ENCODE measurements around the gene DSCAM. TPM values are rescaled to one million over a fixed set of nuclear protein-coding genes. Genes with fewer than 3 reads are reported as not detected.

The DSCAM gene
- total and polyA plus RNA-seq, 4 donors: 8.2 to 27.7 (median 15.2) TPM

GRCh38 chr21:40534886-40535285, 312.1 kb downstream of the DSCAM start:
- Histone ChIP-seq H3K4me1 (ENCODE audit: control insufficient read depth, insufficient read depth, low read length) (no peaks in the 10 kb centered on the region), H3K9me3 (ENCODE audit: control insufficient read depth, insufficient read depth, low read length) (no peaks in the 10 kb centered on the region), H3K36me3 (ENCODE audit: control insufficient read depth, insufficient read depth, low read length) (no peaks in the 10 kb centered on the region), H3K27ac (ENCODE audit: low read depth, low read length) (no peak overlapping the region), H3K27me3 (ENCODE audit: control insufficient read depth, insufficient read depth, low read length) (no peaks in the 10 kb centered on the region), H3K4me3 (ENCODE audit: low read depth, low read length) (no peak overlapping the region)
- DNase-seq (ENCODE audit: low read depth in 4 of 6, low spot score in 6 of 6): no peak
- WGBS (ENCODE audit: insufficient coverage): no CpG with 5 or more reads among the region's 1 CpG

GRCh38 chr21:40531431-40532110, 315.4 kb downstream of the DSCAM start:
- H3K27me3 ChIP-seq (ENCODE audit: control insufficient read depth, insufficient read depth, low read length): no peaks in the 10 kb centered on the region
- no peaks in the 10 kb centered on the region for H3K4me1 ChIP-seq (ENCODE audit: control insufficient read depth, insufficient read depth, low read length)
- WGBS (ENCODE audit: insufficient coverage): no CpG with 5 or more reads among the region's 4 CpGs
- no peaks in the 10 kb centered on the region for H3K36me3 ChIP-seq (ENCODE audit: control insufficient read depth, insufficient read depth, low read length)
- peaks cover 1% of the 10 kb centered on the region for H3K9me3 ChIP-seq (ENCODE audit: control insufficient read depth, insufficient read depth, low read length)
- no peak for DNase-seq (ENCODE audit: low read depth in 4 of 6, low spot score in 6 of 6)
- no peak overlapping the region for H3K4me3 ChIP-seq (ENCODE audit: low read depth, low read length)
- H3K27ac ChIP-seq (ENCODE audit: low read depth, low read length): no peak overlapping the region

GRCh38 chr21:40531016-40531415, 315.9 kb downstream of the DSCAM start:
- no peaks in the 10 kb centered on the region for H3K36me3 ChIP-seq (ENCODE audit: control insufficient read depth, insufficient read depth, low read length)
- peaks cover 1% of the 10 kb centered on the region for H3K9me3 ChIP-seq (ENCODE audit: control insufficient read depth, insufficient read depth, low read length)
- H3K27me3 ChIP-seq (ENCODE audit: control insufficient read depth, insufficient read depth, low read length): no peaks in the 10 kb centered on the region
- DNase-seq (ENCODE audit: low read depth in 4 of 6, low spot score in 6 of 6): no peak
- no peaks in the 10 kb centered on the region for H3K4me1 ChIP-seq (ENCODE audit: control insufficient read depth, insufficient read depth, low read length)
- no peak overlapping the region for H3K27ac ChIP-seq (ENCODE audit: low read depth, low read length)
- WGBS (ENCODE audit: insufficient coverage): 93% methylated on average over 10 of the region's 10 CpGs
- no peak overlapping the region for H3K4me3 ChIP-seq (ENCODE audit: low read depth, low read length)

- Histone ChIP-seq H3K27ac (ENCODE audit: low read depth, low read length) (no peak overlapping the region), H3K4me1 (ENCODE audit: control insufficient read depth, insufficient read depth, low read length) (peaks cover 5% of the 10 kb centered on the region), H3K4me3 (ENCODE audit: low read depth, low read length) (no peak overlapping the region), H3K36me3 (ENCODE audit: control insufficient read depth, insufficient read depth, low read length) (no peaks in the 10 kb centered on the region), H3K9me3 (ENCODE audit: control insufficient read depth, insufficient read depth, low read length) (no peaks in the 10 kb centered on the region), H3K27me3 (ENCODE audit: control insufficient read depth, insufficient read depth, low read length) (no peaks in the 10 kb centered on the region)
- no peak for DNase-seq (ENCODE audit: low read depth in 4 of 6, low spot score in 6 of 6)
Measured at GRCh38 chr21:40517646-40518045, 329.3 kb downstream of the DSCAM start.

- WGBS (ENCODE audit: insufficient coverage): 11% methylated on average over 7 of the region's 8 CpGs
- no peaks in the 10 kb centered on the region for H3K9me3 ChIP-seq (ENCODE audit: control insufficient read depth, insufficient read depth, low read length)
- H3K27ac ChIP-seq (ENCODE audit: low read depth, low read length): no peak overlapping the region
- no peaks in the 10 kb centered on the region for H3K27me3 ChIP-seq (ENCODE audit: control insufficient read depth, insufficient read depth, low read length)
- H3K4me3 ChIP-seq (ENCODE audit: low read depth, low read length): no peak overlapping the region
- no peaks in the 10 kb centered on the region for H3K36me3 ChIP-seq (ENCODE audit: control insufficient read depth, insufficient read depth, low read length)
- peak; percentile 9 to 74 (median 22) for DNase-seq (ENCODE audit: low read depth in 4 of 6, low spot score in 6 of 6)
- H3K4me1 ChIP-seq (ENCODE audit: control insufficient read depth, insufficient read depth, low read length): peaks cover 5% of the 10 kb centered on the region
Measured at GRCh38 chr21:40516335-40516734, 330.6 kb downstream of the DSCAM start.

GRCh38 chr21:40512590-40512989, 334.4 kb downstream of the DSCAM start:
- H3K4me1 ChIP-seq (ENCODE audit: control insufficient read depth, insufficient read depth, low read length): peaks cover 5% of the 10 kb centered on the region
- H3K27ac ChIP-seq (ENCODE audit: low read depth, low read length): no peak overlapping the region
- DNase-seq (ENCODE audit: low read depth in 4 of 6, low spot score in 6 of 6): no peak
- H3K27me3 ChIP-seq (ENCODE audit: control insufficient read depth, insufficient read depth, low read length): no peaks in the 10 kb centered on the region
- WGBS (ENCODE audit: insufficient coverage): 80% methylated on average over 7 of the region's 11 CpGs
- H3K36me3 ChIP-seq (ENCODE audit: control insufficient read depth, insufficient read depth, low read length): no peaks in the 10 kb centered on the region
- no peak overlapping the region for H3K4me3 ChIP-seq (ENCODE audit: low read depth, low read length)
- H3K9me3 ChIP-seq (ENCODE audit: control insufficient read depth, insufficient read depth, low read length): no peaks in the 10 kb centered on the region

GRCh38 chr21:40507978-40508377, 339.0 kb downstream of the DSCAM start:
- no peak overlapping the region for H3K4me3 ChIP-seq (ENCODE audit: low read depth, low read length)
- no peak for DNase-seq (ENCODE audit: low read depth in 4 of 6, low spot score in 6 of 6)
- no peaks in the 10 kb centered on the region for H3K36me3 ChIP-seq (ENCODE audit: control insufficient read depth, insufficient read depth, low read length)
- no peaks in the 10 kb centered on the region for H3K9me3 ChIP-seq (ENCODE audit: control insufficient read depth, insufficient read depth, low read length)
- H3K27me3 ChIP-seq (ENCODE audit: control insufficient read depth, insufficient read depth, low read length): no peaks in the 10 kb centered on the region
- H3K27ac ChIP-seq (ENCODE audit: low read depth, low read length): no peak overlapping the region
- H3K4me1 ChIP-seq (ENCODE audit: control insufficient read depth, insufficient read depth, low read length): no peaks in the 10 kb centered on the region
- no CpG with 5 or more reads among the region's 2 CpGs for WGBS (ENCODE audit: insufficient coverage)

- no peak for DNase-seq (ENCODE audit: low read depth in 4 of 6, low spot score in 6 of 6)
- H3K9me3 ChIP-seq (ENCODE audit: control insufficient read depth, insufficient read depth, low read length): no peaks in the 10 kb centered on the region
- 80% methylated on average over 2 of the region's 5 CpGs for WGBS (ENCODE audit: insufficient coverage)
Measured at GRCh38 chr21:40505681-40506080, 341.3 kb downstream of the DSCAM start.

GRCh38 chr21:40505244-40505643, 341.7 kb downstream of the DSCAM start:
- no peak for DNase-seq (ENCODE audit: low read depth in 4 of 6, low spot score in 6 of 6)
- Histone ChIP-seq H3K4me3 (ENCODE audit: low read depth, low read length) (no peak overlapping the region), H3K27me3 (ENCODE audit: control insufficient read depth, insufficient read depth, low read length) (no peaks in the 10 kb centered on the region), H3K27ac (ENCODE audit: low read depth, low read length) (no peak overlapping the region), H3K36me3 (ENCODE audit: control insufficient read depth, insufficient read depth, low read length) (no peaks in the 10 kb centered on the region), H3K9me3 (ENCODE audit: control insufficient read depth, insufficient read depth, low read length) (no peaks in the 10 kb centered on the region), H3K4me1 (ENCODE audit: control insufficient read depth, insufficient read depth, low read length) (no peaks in the 10 kb centered on the region)

More at GRCh38 chr21:40505681-40506080, 341.3 kb downstream of the DSCAM start:
- H3K27ac ChIP-seq (ENCODE audit: low read depth, low read length): no peak overlapping the region
- H3K27me3 ChIP-seq (ENCODE audit: control insufficient read depth, insufficient read depth, low read length): no peaks in the 10 kb centered on the region
- H3K36me3 ChIP-seq (ENCODE audit: control insufficient read depth, insufficient read depth, low read length): no peaks in the 10 kb centered on the region
- no peaks in the 10 kb centered on the region for H3K4me1 ChIP-seq (ENCODE audit: control insufficient read depth, insufficient read depth, low read length)
- H3K4me3 ChIP-seq (ENCODE audit: low read depth, low read length): no peak overlapping the region

- no peak overlapping the region for H3K27ac ChIP-seq (ENCODE audit: low read depth, low read length)
- no peaks in the 10 kb centered on the region for H3K27me3 ChIP-seq (ENCODE audit: control insufficient read depth, insufficient read depth, low read length)
- H3K4me3 ChIP-seq (ENCODE audit: low read depth, low read length): no peak overlapping the region
- WGBS (ENCODE audit: insufficient coverage): no CpG with 5 or more reads among the region's 1 CpG
- H3K9me3 ChIP-seq (ENCODE audit: control insufficient read depth, insufficient read depth, low read length): no peaks in the 10 kb centered on the region
- no peaks in the 10 kb centered on the region for H3K36me3 ChIP-seq (ENCODE audit: control insufficient read depth, insufficient read depth, low read length)
- no peak for DNase-seq (ENCODE audit: low read depth in 4 of 6, low spot score in 6 of 6)
- no peaks in the 10 kb centered on the region for H3K4me1 ChIP-seq (ENCODE audit: control insufficient read depth, insufficient read depth, low read length)
Measured at GRCh38 chr21:40504825-40505224, 342.1 kb downstream of the DSCAM start.

Data from spinal cord (tissue), 10 donors.